HepG2 (cell line): ENCODE results near the gene CDC42BPG. TPM values are rescaled to one million over a fixed set of nuclear protein-coding genes. Genes with fewer than 3 reads are reported as not detected.
A peak's percentile ranks its signal among the peaks of the same experiment; 100 is the strongest.

Experiments
- ARID3A ChIP-seq: IDR thresholded peaks from 2 replicates; pipeline ENCODE4 v1.6.1; 2012; ENCODE audit warnings: low read depth, low read length, improper control_type of control experiment
- CBX2 ChIP-seq, 2 experiments: fragments of 200-600 bp in 1 of 2; sonication (generic); formaldehyde crosslinking in 1 of 2; IDR thresholded peaks; 2 replicates each; pipeline versions ENCODE4 v1.7.0 to v1.8.1; 2018 to 2022; ENCODE audit warnings: low read depth in 2 of 2, low read length in 1 of 2, mild to moderate bottlenecking in 1 of 2, missing genetic modification reagents in 1 of 2
- FOXO4 ChIP-seq: sonication (generic); formaldehyde crosslinking; conservative IDR thresholded peaks from 2 replicates; pipeline ENCODE4 v1.8.1; 2023; ENCODE audit warnings: missing genetic modification reagents
- GATAD1 ChIP-seq: IDR thresholded peaks from 2 replicates; pipeline ENCODE4 v1.6.1; 2016; ENCODE audit warnings: missing genetic modification reagents, missing compliant biosample characterization
- GPBP1L1 ChIP-seq: sonication (generic); formaldehyde crosslinking; IDR thresholded peaks from 2 replicates; pipeline ENCODE4 v1.5.0; 2020; ENCODE audit warnings: mild to moderate bottlenecking, missing genetic modification reagents
- HDAC1 ChIP-seq: sonication (generic); formaldehyde crosslinking; IDR thresholded peaks from 2 replicates; pipeline ENCODE4 v1.5.1; 2020; ENCODE audit warnings: mild to moderate bottlenecking, missing genetic modification reagents
- KLF16 ChIP-seq, 2 experiments: sonication (generic) in 1 of 2; formaldehyde crosslinking in 1 of 2; IDR thresholded peaks; 2 replicates each; pipeline versions ENCODE4 v1.6.1 to v1.8.0; 2016 to 2023; ENCODE audit warnings: missing genetic modification reagents in 2 of 2, missing compliant biosample characterization in 1 of 2
- NFIC ChIP-seq: IDR thresholded peaks from 2 replicates; pipeline ENCODE4 v1.6.1; 2012; ENCODE audit warnings: mild to moderate bottlenecking, low read length, inconsistent platforms
- PBX2 ChIP-seq: IDR thresholded peaks from 2 replicates; pipeline ENCODE4 v1.6.1; 2016; ENCODE audit warnings: control low read depth
- SNAPC5 ChIP-seq: sonication (generic); formaldehyde crosslinking; IDR thresholded peaks from 2 replicates; pipeline ENCODE4 v1.8.1; 2023; ENCODE audit warnings: mild to moderate bottlenecking, missing genetic modification reagents, borderline replicate concordance
- TBX2 ChIP-seq: sonication (generic); formaldehyde crosslinking; IDR thresholded peaks from 2 replicates; pipeline ENCODE4 v1.5.0; 2020; ENCODE audit warnings: missing genetic modification reagents, mild to moderate bottlenecking, borderline replicate concordance
- ZBTB2 ChIP-seq: sonication (generic); formaldehyde crosslinking; IDR thresholded peaks from 2 replicates; pipeline ENCODE4 v1.8.0; 2022; ENCODE audit warnings: low read depth, missing genetic modification reagents
- ZBTB39 ChIP-seq: sonication (generic); formaldehyde crosslinking; IDR thresholded peaks from 2 replicates; pipeline ENCODE4 v1.5.0; 2020; ENCODE audit warnings: missing genetic modification reagents
- ZC3H4 ChIP-seq: sonication (generic); formaldehyde crosslinking; IDR thresholded peaks from 2 replicates; pipeline ENCODE4 v1.4.0; 2020; ENCODE audit warnings: missing genetic modification reagents, borderline replicate concordance
- ZMYM3 ChIP-seq: sonication (generic); formaldehyde crosslinking; IDR thresholded peaks from 2 replicates; pipeline ENCODE4 v1.5.1; 2020; ENCODE audit warnings: mild to moderate bottlenecking, missing genetic modification reagents
- ZNF101 ChIP-seq: sonication (generic); formaldehyde crosslinking; IDR thresholded peaks from 2 replicates; pipeline ENCODE4 v1.4.0; 2020; ENCODE audit warnings: mild to moderate bottlenecking, low read depth, missing genetic modification reagents, borderline replicate concordance
- ZNF501 ChIP-seq: sonication (generic); formaldehyde crosslinking; IDR thresholded peaks from 2 replicates; pipeline ENCODE4 v1.5.1; 2020; ENCODE audit warnings: mild to moderate bottlenecking, moderate library complexity, missing genetic modification reagents
- ZNF7 ChIP-seq: IDR thresholded peaks from 2 replicates; pipeline ENCODE4 v1.6.1; 2016; ENCODE audit warnings: missing biosample characterization, missing genetic modification reagents
- polyA plus RNA-seq, 8 experiments: library from polyadenylated mRNA; depleted of rRNA in 3 of 8; stranded (reverse) in 7 of 8; unstranded in 1 of 8; fragments of >200 nt; fragmentation: Illumina TruSeq in 4 of 8; extraction: Trizol in 4 of 8; gene quantifications; 2 replicates each; pipeline versions ENCODE4 v1.2.1 to v1.2.3, GENCODE V29; 2011 to 2016; ENCODE audit warnings: low read depth in 4 of 8, missing spikeins in 1 of 8, mixed read lengths in 1 of 8; ENCODE audit not compliant: insufficient read depth in 1 of 8
- total RNA-seq, 5 experiments: library from RNA; depleted of rRNA; stranded (reverse); fragments of >200 nt; fragmentation: Illumina TruSeq; extraction: Trizol; gene quantifications; 2 replicates each; pipeline ENCODE4 v1.2.3, GENCODE V29; 2016; ENCODE audit warnings: low read depth in 1 of 5

Gene CDC42BPG
- total and polyA plus RNA-seq, 2 of the 13 experiments (the other 11 are each of a cell fraction or from before 2014, with no cell fraction given), result 0.55 to 1.4 TPM

- TF ChIP-seq ZNF101 (no peak), CBX2 (IDR thresholded peaks at IDR 0.05; ENCODE audit: low read depth, low read length) (no peak), CBX2 (CRISPR knock-in tag; IDR thresholded peaks at IDR 0.05; ENCODE audit: low read depth) (no peak), ZNF7 (CRISPR knock-in tag) (no peak), ZC3H4 (no peak), ZMYM3 (no peak), PBX2 (CRISPR knock-in tag) (no peak), FOXO4 (CRISPR knock-in tag) (no peak), ZNF501 (CRISPR knock-in tag) (no peak), GATAD1 (CRISPR knock-in tag) (no peak), TBX2 (CRISPR knock-in tag) (peak; percentile 47; the same call in 1 of the 2 replicates), NFIC (no peak), ARID3A (no peak), HDAC1 (CRISPR knock-in tag) (no peak), KLF16 (CRISPR knock-in tag; IDR thresholded peaks at IDR 0.05) (peak in 1 of 2 experiments; percentile 47; a peak in 1 of 4 replicates), GPBP1L1 (CRISPR knock-in tag) (no peak), ZBTB2 (CRISPR knock-in tag) (no peak), ZBTB39 (CRISPR knock-in tag) (no peak), SNAPC5 (CRISPR knock-in tag) (no peak)
Observed at GRCh38 chr11:64885367-64886286, 41.2 kb upstream of the CDC42BPG start (continued).
